GM15510 (cell line): ENCODE results near the gene HEATR9.

ENCODE experiments used
- POLR2A ChIP-seq: IDR thresholded peaks from 3 replicates; pipeline ENCODE4 v1.6.1; 2011; ENCODE audit warnings: borderline replicate concordance; ENCODE audit not compliant: insufficient read length; ENCODE audit errors: extremely low read depth

Gene HEATR9

GRCh38 chr17:35868737-35869136, at the start of gene HEATR9:
Gene HEATR9 (minus strand): TSS chr17:35868891. CDS start chr17:35868742, 149 bp downstream.
- TF ChIP-seq POLR2A: no peak

- no peak for TF ChIP-seq POLR2A
These were observed 49.0 kb upstream of the HEATR9 start for GRCh38 chr17:35917519-35918213.

GRCh38 chr17:35915153-35915964, 46.7 kb upstream of the HEATR9 start:
- TF ChIP-seq POLR2A: no peak

GRCh38 chr17:35914354-35914753, 45.7 kb upstream of the HEATR9 start:
- no peak for TF ChIP-seq POLR2A

GRCh38 chr17:35913609-35914008, 44.9 kb upstream of the HEATR9 start:
- TF ChIP-seq POLR2A: no peak

GRCh38 chr17:35912942-35913341, 44.3 kb upstream of the HEATR9 start:
- TF ChIP-seq POLR2A: no peak

- TF ChIP-seq POLR2A: no peak
These were observed 43.7 kb upstream of the HEATR9 start for GRCh38 chr17:35912339-35912912.

GRCh38 chr17:35909408-35909807, 40.7 kb upstream of the HEATR9 start:
- TF ChIP-seq POLR2A: no peak

- no peak for TF ChIP-seq POLR2A
These were observed 39.0 kb upstream of the HEATR9 start for GRCh38 chr17:35907691-35908090.

GRCh38 chr17:35906926-35907637, 38.4 kb upstream of the HEATR9 start:
- no peak for TF ChIP-seq POLR2A

- TF ChIP-seq POLR2A: no peak
These were observed 37.7 kb upstream of the HEATR9 start for GRCh38 chr17:35906191-35906925.

- TF ChIP-seq POLR2A: no peak
These were observed 34.8 kb upstream of the HEATR9 start for GRCh38 chr17:35903451-35903850.

- TF ChIP-seq POLR2A: no peak
These were observed 33.0 kb upstream of the HEATR9 start for GRCh38 chr17:35901631-35902175.

GRCh38 chr17:35900708-35901480, 32.2 kb upstream of the HEATR9 start:
- no peak for TF ChIP-seq POLR2A

GRCh38 chr17:35900280-35900679, 31.6 kb upstream of the HEATR9 start:
- TF ChIP-seq POLR2A: no peak
